DLD1 (cell line): ENCODE results near the gene USP34.
"Not testable (repeated sequence)": the region's sequence is repeated elsewhere in the genome, so short reads cannot be mapped to it uniquely, and the experiment has no call there.

Source experiments
- in situ Hi-C: cut with HindIII; loops from 2 replicates; pipeline ENCODE4 v1.10.0; 2017; ENCODE audit warnings: low sequenced_read_pairs

Gene USP34

GRCh38 chr2:61167579-61167978 lies 303.3 kb downstream of the USP34 start:
- in situ Hi-C loops = no loop called here

- in situ Hi-C loops = no loop called here
Measured at GRCh38 chr2:61165946-61166345, 304.9 kb downstream of the USP34 start.

GRCh38 chr2:61165082-61165481 lies 305.8 kb downstream of the USP34 start:
- in situ Hi-C loops = not testable (repeated sequence)

GRCh38 chr2:61162721-61163120 lies 308.2 kb downstream of the USP34 start:
- in situ Hi-C loops = no loop called here

- in situ Hi-C loops = no loop called here
Measured at GRCh38 chr2:61161888-61162287, 309.0 kb downstream of the USP34 start, which contains the start of gene C2orf74. TSS of gene C2orf74 (plus strand) at chr2:61162188. CDS start at chr2:61162515, 327 bp downstream.

- in situ Hi-C loops = no loop called here
Measured at GRCh38 chr2:61158356-61158955, 312.4 kb downstream of the USP34 start.

- in situ Hi-C loops = no loop called here
Measured at GRCh38 chr2:61157371-61158003, 313.4 kb downstream of the USP34 start.

GRCh38 chr2:61151436-61151835 lies 319.5 kb downstream of the USP34 start:
- in situ Hi-C loops = no loop called here

GRCh38 chr2:61149074-61149473 lies 321.8 kb downstream of the USP34 start:
- in situ Hi-C loops = no loop called here

GRCh38 chr2:61148091-61148490 lies 322.8 kb downstream of the USP34 start:
- in situ Hi-C loops = not testable (repeated sequence)

GRCh38 chr2:61145990-61146389 lies 324.9 kb downstream of the USP34 start:
- in situ Hi-C loops = no loop called here

GRCh38 chr2:61144697-61145268 lies 326.1 kb downstream of the USP34 start:
- in situ Hi-C loops = no loop called here

- in situ Hi-C loops = no loop called here
Measured at GRCh38 chr2:61141151-61141550, 329.7 kb downstream of the USP34 start.

- in situ Hi-C loops = no loop called here
Measured at GRCh38 chr2:61138859-61139258, 332.0 kb downstream of the USP34 start.
